Measurements from ENCODE around the gene COX6A1. TPM values are rescaled to one million over a fixed set of nuclear protein-coding genes. Genes with fewer than 3 reads are reported as not detected.

COX6A1 gene
- total RNA-seq, 1 experiment from 2014 or later = 464 TPM

GRCh38 chr12:120417917-120418580 is 19.9 kb upstream of the COX6A1 start:
- no peak overlapping the region for H2AFZ ChIP-seq (ENCODE audit: low read depth, low read length, poor library complexity, severe bottlenecking)

More at GRCh38 chr12:120417917-120418580, 19.9 kb upstream of the COX6A1 start:
- no peak for TF ChIP-seq SP1 (IDR thresholded peaks at IDR 0.05; ENCODE audit: low read depth)
- TF ChIP-seq CBX3 (IDR thresholded peaks at IDR 0.05; ENCODE audit: low read depth) = no peak
- TF ChIP-seq EGR1 (IDR thresholded peaks at IDR 0.05; ENCODE audit: low read depth) = no peak
- TF ChIP-seq FOSL1 (IDR thresholded peaks at IDR 0.05; ENCODE audit: low read depth) = no peak
- TF ChIP-seq JUND (IDR thresholded peaks at IDR 0.05) = no peak
- no peak for TF ChIP-seq SIN3A (IDR thresholded peaks at IDR 0.05; ENCODE audit: low read depth)
- no peak for TF ChIP-seq CTCF (IDR thresholded peaks at IDR 0.05 in 2 of 3, conservative IDR thresholded peaks at IDR 0.05 in 1 of 3; ENCODE audit: borderline replicate concordance in 1 of 3, insufficient read depth in 1 of 3, low read depth in 2 of 3, low read length in 2 of 3)
- TF ChIP-seq SRF (IDR thresholded peaks at IDR 0.05; ENCODE audit: low read depth) = no peak
- TF ChIP-seq RAD21 (IDR thresholded peaks at IDR 0.05; ENCODE audit: low read depth) = no peak
- no peak for TF ChIP-seq MAX (IDR thresholded peaks at IDR 0.05)
- TF ChIP-seq ZFX (IDR thresholded peaks at IDR 0.05) = no peak
- no peaks in the 10 kb centered on the region for H3K36me3 ChIP-seq (ENCODE audit: control insufficient read depth in 1 of 2, insufficient read depth in 2 of 2, low read length in 2 of 2)
- RAD21 ChIA-PET (ENCODE audit: low non-redundant PET in 1 of 2, low total read pairs in 2 of 2, uncharacterized antibody in 2 of 2, unreplicated experiment in 2 of 2) = no interaction called here
- no peaks in the 10 kb centered on the region for H3K4me1 ChIP-seq (ENCODE audit: control insufficient read depth in 1 of 2, insufficient read depth in 2 of 2, low read length in 2 of 2)
- BruUV-seq (replicated peaks) = no TSS peak
- no peak for ATAC-seq
- H3K27me3 ChIP-seq (ENCODE audit: insufficient read depth, low read length) = no peaks in the 10 kb centered on the region
- H3K9ac ChIP-seq (ENCODE audit: low read length) = no peak overlapping the region
- no peak overlapping the region for H3K4me2 ChIP-seq (ENCODE audit: low read length)
- H3K27ac ChIP-seq (ENCODE audit: low read depth, low read length) = no peak overlapping the region
- no peak for DNase-seq (ENCODE audit: low read depth, low spot score)
- H3K4me3 ChIP-seq (replicated peaks in 1 of 2; ENCODE audit: low read depth in 1 of 2, low read length in 2 of 2) = no peak overlapping the region
- H3K79me2 ChIP-seq (ENCODE audit: insufficient read depth, low read length) = no peaks in the 10 kb centered on the region
- intact Hi-C loops (cut with micrococcal nuclease) = no loop called here
- H3K9me2 ChIP-seq (ENCODE audit: insufficient read depth) = no peaks in the 10 kb centered on the region
- no peaks in the 10 kb centered on the region for H4K20me1 ChIP-seq (ENCODE audit: insufficient read depth)
- H3K9me3 ChIP-seq (ENCODE audit: control insufficient read depth in 1 of 2, insufficient read depth in 1 of 2, low read depth in 1 of 2, low read length in 2 of 2) = no peaks in the 10 kb centered on the region
- POLR2A ChIA-PET = no interaction called here
- CTCF ChIA-PET = no interaction called here

All from HCT116 (cell line).